ENCODE measurements around the gene MYT1. TPM values are rescaled to one million over a fixed set of nuclear protein-coding genes. Genes with fewer than 3 reads are reported as not detected.

Gene MYT1
- total RNA-seq, 2 donors from 2014 or later: 2.4 to 4.5 TPM

GRCh38 chr20:64189986-64190385, 25.7 kb downstream of the MYT1 start:
- Histone ChIP-seq H3K27me3 (ENCODE audit: control insufficient read depth, insufficient read depth, low read length, poor library complexity, severe bottlenecking) (no peaks in the 10 kb centered on the region), H3K4me3 (ENCODE audit: low read length) (no peak overlapping the region), H3K9me3 (ENCODE audit: control insufficient read depth, low read length) (peaks cover 5% of the 10 kb centered on the region), H3K36me3 (ENCODE audit: control insufficient read depth, insufficient read depth, low read length) (no peaks in the 10 kb centered on the region), H3K27ac (ENCODE audit: low read depth, low read length) (no peak overlapping the region), H3K9ac (ENCODE audit: extremely low read depth, low read length, poor library complexity, severe bottlenecking) (no peak overlapping the region), H3K4me1 (ENCODE audit: control insufficient read depth, insufficient read depth, low read length) (no peaks in the 10 kb centered on the region)
- Mint-ChIP-seq H3K4me3 (no peak overlapping the region), H3K27ac (no peak overlapping the region), H3K36me3 (ENCODE audit: low read depth) (peaks cover 3% of the 10 kb centered on the region), H3K9me3 (peaks cover 16% of the 10 kb centered on the region), H3K4me1 (peaks cover 19% of the 10 kb centered on the region), H3K27me3 (ENCODE audit: insufficient read depth) (no peaks in the 10 kb centered on the region)
- WGBS, 2 experiments (ENCODE audit: insufficient coverage in 1 of 2, insufficient read length in 1 of 2): 91 to 92% methylated on average over 6 to 8 of the region's 8 CpGs
- no peak for DNase-seq
- no peak for TF ChIP-seq CTCF (conservative IDR thresholded peaks at IDR 0.05)

- Histone ChIP-seq H3K9ac (ENCODE audit: extremely low read depth, low read length, poor library complexity, severe bottlenecking) (no peak overlapping the region), H3K36me3 (ENCODE audit: control insufficient read depth, insufficient read depth, low read length) (no peaks in the 10 kb centered on the region), H3K4me1 (ENCODE audit: control insufficient read depth, insufficient read depth, low read length) (no peaks in the 10 kb centered on the region), H3K4me3 (ENCODE audit: low read length) (no peak overlapping the region), H3K9me3 (ENCODE audit: control insufficient read depth, low read length) (peaks cover 5% of the 10 kb centered on the region), H3K27me3 (ENCODE audit: control insufficient read depth, insufficient read depth, low read length, poor library complexity, severe bottlenecking) (no peaks in the 10 kb centered on the region), H3K27ac (ENCODE audit: low read depth, low read length) (no peak overlapping the region)
- TF ChIP-seq CTCF (conservative IDR thresholded peaks at IDR 0.05): no peak
- no peak for DNase-seq
- Mint-ChIP-seq H3K27me3 (ENCODE audit: insufficient read depth) (no peaks in the 10 kb centered on the region), H3K4me3 (no peak overlapping the region), H3K27ac (no peak overlapping the region), H3K4me1 (peaks cover 19% of the 10 kb centered on the region), H3K36me3 (ENCODE audit: low read depth) (peaks cover 3% of the 10 kb centered on the region), H3K9me3 (peaks cover 13% of the 10 kb centered on the region)
- 80% methylated on average over 4 of the region's 4 CpGs; no CpG with 5 or more reads in 1 of the 2 experiments for WGBS, 2 experiments (ENCODE audit: insufficient coverage in 1 of 2, insufficient read length in 1 of 2)
These were observed 26.8 kb downstream of the MYT1 start for GRCh38 chr20:64191002-64191401.

- Histone ChIP-seq H3K4me1 (ENCODE audit: control insufficient read depth, insufficient read depth, low read length) (no peaks in the 10 kb centered on the region), H3K9ac (ENCODE audit: extremely low read depth, low read length, poor library complexity, severe bottlenecking) (no peak overlapping the region), H3K36me3 (ENCODE audit: control insufficient read depth, insufficient read depth, low read length) (no peaks in the 10 kb centered on the region), H3K4me3 (ENCODE audit: low read length) (no peak overlapping the region), H3K27ac (ENCODE audit: low read depth, low read length) (no peak overlapping the region), H3K27me3 (ENCODE audit: control insufficient read depth, insufficient read depth, low read length, poor library complexity, severe bottlenecking) (no peaks in the 10 kb centered on the region), H3K9me3 (ENCODE audit: control insufficient read depth, low read length) (no peaks in the 10 kb centered on the region)
- H3K36me3 Mint-ChIP-seq (ENCODE audit: low read depth): no peaks in the 10 kb centered on the region
- H3K4me1 Mint-ChIP-seq: peaks cover 19% of the 10 kb centered on the region
- H3K9me3 Mint-ChIP-seq: peaks cover 4% of the 10 kb centered on the region
- 52 to 64% methylated on average over 9 of the region's 9 CpGs for WGBS, 2 experiments (ENCODE audit: insufficient coverage in 1 of 2, insufficient read length in 1 of 2)
- TF ChIP-seq CTCF (conservative IDR thresholded peaks at IDR 0.05): no peak
- no peak overlapping the region for H3K4me3 Mint-ChIP-seq
- H3K27me3 Mint-ChIP-seq (ENCODE audit: insufficient read depth): no peaks in the 10 kb centered on the region
- H3K27ac Mint-ChIP-seq: no peak overlapping the region
- peak; percentile 78 for DNase-seq
These were observed 28.2 kb downstream of the MYT1 start for GRCh38 chr20:64192406-64192805.

Data from endodermal cell (in vitro differentiated cells).